Measurements from ENCODE around the gene PSORS1C2. TPM values are rescaled to one million over a fixed set of nuclear protein-coding genes. Genes with fewer than 3 reads are reported as not detected.

The PSORS1C2 gene
- polyA plus RNA-seq, 1 donor (not counting 4 experiments of a cell fraction or from before 2014, with no cell fraction given): not detected

- Histone ChIP-seq H3K9me1 (ENCODE audit: control insufficient read depth, extremely low read depth, insufficient read depth, low read length) (no peaks in the 10 kb centered on the region), H3K9ac (ENCODE audit: control insufficient read depth, extremely low read depth, insufficient read depth, low read length) (no peak overlapping the region)
Observed at GRCh38 chr6:31156641-31157040, 17.8 kb upstream of the PSORS1C2 start.

GRCh38 chr6:31154436-31154835 lies 15.6 kb upstream of the PSORS1C2 start:
- no peaks in the 10 kb centered on the region for H3K9me1 ChIP-seq (ENCODE audit: control insufficient read depth, extremely low read depth, insufficient read depth, low read length)
- peaks cover 5% of the 10 kb centered on the region for H3K79me2 ChIP-seq (ENCODE audit: control insufficient read depth, insufficient read depth, low read length)
- no peaks in the 10 kb centered on the region for H4K20me1 ChIP-seq (ENCODE audit: control insufficient read depth, extremely low read depth, insufficient read depth, low read length)
- no peak overlapping the region for H3K4me2 ChIP-seq (ENCODE audit: control insufficient read depth, extremely low read depth, insufficient read depth, low read depth, low read length)
- H3K9me3 ChIP-seq (ENCODE audit: control insufficient read depth, low read depth, low read length): no peaks in the 10 kb centered on the region
- no peak for TF ChIP-seq CTCF (optimal IDR thresholded peaks at IDR 0.05 in 1 of 3, IDR thresholded peaks at IDR 0.05 in 1 of 3, conservative IDR thresholded peaks at IDR 0.05 in 1 of 3; ENCODE audit: extremely low read depth in 1 of 3, insufficient read depth in 2 of 3, low read length in 3 of 3)
- TF ChIP-seq EZH2 (IDR thresholded peaks at IDR 0.05; ENCODE audit: low read length): no peak
- DNase-seq (ENCODE audit: low read depth, low spot score): no peak
- peaks cover 5% of the 10 kb centered on the region for H3K4me1 ChIP-seq (ENCODE audit: control insufficient read depth, extremely low read depth, insufficient read depth, low read length)
- dilution Hi-C loops (cut with MboI; ENCODE audit: extremely low pct_ligation_motif_present, low sequenced_read_pairs): no loop called here
- FAIRE-seq: no peak
- no peak overlapping the region for H2AFZ ChIP-seq (ENCODE audit: control insufficient read depth, low read length)
- H3K27me3 ChIP-seq (ENCODE audit: control insufficient read depth, extremely low read depth, insufficient read depth, low read length): no peaks in the 10 kb centered on the region
- H3K4me3 ChIP-seq (ENCODE audit: control insufficient read depth in 2 of 3, extremely low read depth in 1 of 3, insufficient read depth in 2 of 3, low read depth in 1 of 3, low read length in 3 of 3): no peak overlapping the region
- H3K9ac ChIP-seq (ENCODE audit: control insufficient read depth, extremely low read depth, insufficient read depth, low read length): no peak overlapping the region
- H3K27ac ChIP-seq (ENCODE audit: control insufficient read depth, insufficient read depth, low read length): no peak overlapping the region
- H3K36me3 ChIP-seq (ENCODE audit: control insufficient read depth in 2 of 2, extremely low read depth in 1 of 2, insufficient read depth in 2 of 2, low read length in 2 of 2): peaks cover 0 to 2% of the 10 kb centered on the region in 2 experiments

More at GRCh38 chr6:31156641-31157040, 17.8 kb upstream of the PSORS1C2 start:
- H3K9me3 ChIP-seq (ENCODE audit: control insufficient read depth, low read depth, low read length): no peaks in the 10 kb centered on the region
- TF ChIP-seq EZH2 (IDR thresholded peaks at IDR 0.05; ENCODE audit: low read length): no peak
- TF ChIP-seq CTCF (optimal IDR thresholded peaks at IDR 0.05 in 1 of 3, IDR thresholded peaks at IDR 0.05 in 1 of 3, conservative IDR thresholded peaks at IDR 0.05 in 1 of 3; ENCODE audit: extremely low read depth in 1 of 3, insufficient read depth in 2 of 3, low read length in 3 of 3): no peak
- no peak overlapping the region for H3K27ac ChIP-seq (ENCODE audit: control insufficient read depth, insufficient read depth, low read length)
- dilution Hi-C loops (cut with MboI; ENCODE audit: extremely low pct_ligation_motif_present, low sequenced_read_pairs): no loop called here
- H3K36me3 ChIP-seq (ENCODE audit: control insufficient read depth in 2 of 2, extremely low read depth in 1 of 2, insufficient read depth in 2 of 2, low read length in 2 of 2): peaks cover 0 to 2% of the 10 kb centered on the region in 2 experiments
- FAIRE-seq (no peak), DNase-seq (ENCODE audit: low read depth, low spot score) (no peak)
- H2AFZ ChIP-seq (ENCODE audit: control insufficient read depth, low read length): no peak overlapping the region
- H3K4me3 ChIP-seq (ENCODE audit: control insufficient read depth in 2 of 3, extremely low read depth in 1 of 3, insufficient read depth in 2 of 3, low read depth in 1 of 3, low read length in 3 of 3): no peak overlapping the region
- no peaks in the 10 kb centered on the region for H4K20me1 ChIP-seq (ENCODE audit: control insufficient read depth, extremely low read depth, insufficient read depth, low read length)
- peaks cover 10% of the 10 kb centered on the region for H3K79me2 ChIP-seq (ENCODE audit: control insufficient read depth, insufficient read depth, low read length)
- no peak overlapping the region for H3K4me2 ChIP-seq (ENCODE audit: control insufficient read depth, extremely low read depth, insufficient read depth, low read depth, low read length)
- H3K4me1 ChIP-seq (ENCODE audit: control insufficient read depth, extremely low read depth, insufficient read depth, low read length): peaks cover 13% of the 10 kb centered on the region
- no peaks in the 10 kb centered on the region for H3K27me3 ChIP-seq (ENCODE audit: control insufficient read depth, extremely low read depth, insufficient read depth, low read length)

All from keratinocyte (primary cell).